NCI-H82 (cell line): ENCODE measurements around the gene SMNDC1.

Experiments
- DNase-seq: peaks from one replicate; lab custom pipeline; 2025; lab: John Stamatoyannopoulos, UW

Gene SMNDC1

GRCh38 chr10:110327262-110327914 lies 22.7 kb upstream of the SMNDC1 start:
- DNase-seq, result no peak

GRCh38 chr10:110326351-110327032 lies 21.8 kb upstream of the SMNDC1 start:
- no peak for DNase-seq

- DNase-seq, result no peak
These were observed 20.1 kb upstream of the SMNDC1 start for GRCh38 chr10:110324805-110325280.

GRCh38 chr10:110324201-110324804 lies 19.6 kb upstream of the SMNDC1 start:
- DNase-seq, result peak; percentile 73

GRCh38 chr10:110323503-110323902 lies 18.8 kb upstream of the SMNDC1 start:
- no peak for DNase-seq

- DNase-seq, result no peak
These were observed 17.3 kb upstream of the SMNDC1 start for GRCh38 chr10:110321869-110322620.

GRCh38 chr10:110317866-110318850 lies 13.4 kb upstream of the SMNDC1 start:
- no peak for DNase-seq

- DNase-seq, result no peak
These were observed 9.0 kb upstream of the SMNDC1 start for GRCh38 chr10:110313674-110314073.

GRCh38 chr10:110312206-110312605 lies 7.5 kb upstream of the SMNDC1 start:
- DNase-seq, result no peak

- DNase-seq, result peak; percentile 83
These were observed 6.7 kb upstream of the SMNDC1 start for GRCh38 chr10:110311357-110311949.

GRCh38 chr10:110310741-110311140 lies 6.0 kb upstream of the SMNDC1 start:
- DNase-seq, result peak; percentile 84

GRCh38 chr10:110307805-110308204 lies 3.1 kb upstream of the SMNDC1 start:
- no peak for DNase-seq

GRCh38 chr10:110306452-110306768 lies 1.7 kb upstream of the SMNDC1 start:
- no peak for DNase-seq

- DNase-seq, result peak; percentile 77
These were observed 1.2 kb upstream of the SMNDC1 start for GRCh38 chr10:110305767-110306451.

- peak; percentile 48 for DNase-seq
These were observed 333 bp downstream of the SMNDC1 start for GRCh38 chr10:110304394-110304779.

- no peak for DNase-seq
These were observed 1.0 kb downstream of the SMNDC1 start for GRCh38 chr10:110303681-110304080.

GRCh38 chr10:110300486-110300986 lies 4.2 kb downstream of the SMNDC1 start:
- peak; percentile 24 for DNase-seq

- DNase-seq, result no peak
These were observed 7.8 kb downstream of the SMNDC1 start for GRCh38 chr10:110296966-110297365.

GRCh38 chr10:110286841-110287240 lies 17.9 kb downstream of the SMNDC1 start:
- no peak for DNase-seq

GRCh38 chr10:110285501-110285900 lies 19.2 kb downstream of the SMNDC1 start:
- peak; percentile 55 for DNase-seq
